Left kidney (tissue), 2 donors: ENCODE results near the gene PRMT2. TPM values are rescaled to one million over a fixed set of nuclear protein-coding genes. Genes with fewer than 3 reads are reported as not detected.
"Not testable (repeated sequence)": the region's sequence is repeated elsewhere in the genome, so short reads cannot be mapped to it uniquely, and the experiment has no call there.

Experiments used
- DNase-seq: peaks from one replicate; pipeline ENCODE4 v3.0.0-alpha.2; 2013
- polyA plus RNA-seq: library from polyadenylated mRNA; unstranded; fragments of 120-200 nt; gene quantifications from one replicate; pipeline ENCODE4 v1.2.1, GENCODE V29; 2013; ENCODE audit not compliant: insufficient read length

The PRMT2 gene
- polyA plus RNA-seq, 1 donor: 119 TPM

DNA sequence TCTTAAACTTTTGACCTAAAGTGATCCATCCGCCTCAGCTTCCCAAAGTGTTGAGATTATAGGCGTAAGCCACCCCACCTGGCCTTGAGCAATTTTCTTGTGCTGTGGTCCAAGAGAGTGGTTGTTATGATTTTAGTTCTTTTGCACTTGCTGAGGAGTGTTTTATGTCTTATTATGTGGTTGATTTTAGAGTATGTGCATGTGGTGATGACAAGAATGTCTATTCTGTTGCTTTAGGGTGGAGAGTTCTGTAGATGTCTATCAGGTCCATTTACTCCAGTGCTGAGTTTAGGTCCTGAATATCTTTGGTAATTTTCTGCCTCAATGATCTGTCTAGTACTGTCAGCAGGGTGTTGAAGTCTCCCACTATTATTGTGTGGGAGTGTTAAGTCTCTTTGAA is 19.4 kb upstream of the PRMT2 start:
- no peak for DNase-seq

DNA sequence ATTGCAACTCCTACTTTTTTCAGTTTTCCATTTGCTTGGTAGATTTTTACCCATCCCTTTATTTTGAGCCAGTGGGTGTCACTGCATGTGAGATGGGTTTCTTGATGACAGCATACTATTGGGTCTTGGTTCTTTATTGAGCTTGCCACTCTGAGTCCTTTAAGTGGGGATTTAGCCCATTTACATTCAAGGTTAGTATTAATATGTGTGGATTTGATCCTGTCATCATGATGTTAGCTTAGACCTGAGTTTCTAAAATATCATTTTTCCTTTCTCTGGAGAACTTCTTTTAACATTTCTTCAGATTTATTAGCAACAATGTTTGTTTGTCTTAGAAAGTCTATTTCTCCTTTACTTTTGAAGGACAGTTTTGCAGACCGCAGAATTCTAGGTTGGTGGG is 18.8 kb upstream of the PRMT2 start:
- no peak for DNase-seq

DNA sequence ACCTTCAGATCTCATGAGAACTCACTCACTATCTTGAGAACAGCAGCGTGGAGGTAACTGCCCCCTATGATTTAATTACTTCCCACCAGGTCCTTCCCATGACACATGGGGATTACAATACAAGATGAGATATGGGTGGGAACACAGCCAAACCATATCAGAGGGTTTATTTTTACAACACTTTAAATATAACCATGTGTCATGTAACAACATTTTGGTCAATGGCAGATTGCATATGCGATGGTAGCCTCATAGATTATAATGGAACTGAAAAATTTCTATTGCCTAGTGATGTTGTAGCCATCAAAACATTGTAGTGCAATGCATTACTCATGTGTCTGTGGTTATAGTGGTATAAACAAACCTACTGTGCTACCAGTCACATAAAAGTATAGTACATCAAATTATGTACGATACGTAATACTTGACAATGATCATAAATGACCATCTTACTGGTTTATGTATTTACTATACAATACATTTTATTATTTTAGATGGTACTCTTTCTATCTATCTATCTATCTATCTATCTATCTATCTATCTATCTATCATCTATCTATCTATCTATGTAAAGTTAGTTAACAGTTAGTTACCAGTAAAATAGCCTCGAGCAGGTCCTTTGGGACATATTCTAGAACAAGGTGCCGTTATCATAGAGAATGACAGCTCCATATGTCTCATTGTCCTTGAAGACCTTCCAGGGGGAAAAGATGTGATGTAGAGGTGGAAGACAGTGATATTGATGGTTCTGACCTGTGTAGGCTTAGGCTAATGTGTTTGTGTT is 18.0 kb upstream of the PRMT2 start:
- no peak for DNase-seq

GRCh38 chr21:46618738-46619379 is 16.6 kb upstream of the PRMT2 start:
- DNase-seq: no peak

DNA sequence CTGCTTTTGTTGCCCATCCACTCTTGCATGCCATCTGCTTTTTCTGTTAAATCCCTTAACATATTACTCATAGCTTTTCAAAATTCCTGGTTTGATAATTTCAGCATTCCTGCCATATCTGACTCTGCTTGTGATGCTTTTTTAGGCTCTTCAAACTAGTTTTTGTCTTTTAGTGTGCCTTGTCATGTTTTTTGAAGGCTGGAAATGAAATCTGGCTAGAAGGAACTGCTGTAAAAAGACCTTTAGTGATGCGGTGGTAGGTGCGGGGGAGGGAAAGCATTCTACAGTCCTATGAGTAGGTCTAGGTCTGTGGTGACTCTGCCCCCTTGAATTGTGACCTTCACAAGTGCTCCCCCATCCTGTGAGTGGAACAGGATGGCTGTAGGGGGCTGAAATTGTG is 15.6 kb upstream of the PRMT2 start:
- DNase-seq: no peak

DNA sequence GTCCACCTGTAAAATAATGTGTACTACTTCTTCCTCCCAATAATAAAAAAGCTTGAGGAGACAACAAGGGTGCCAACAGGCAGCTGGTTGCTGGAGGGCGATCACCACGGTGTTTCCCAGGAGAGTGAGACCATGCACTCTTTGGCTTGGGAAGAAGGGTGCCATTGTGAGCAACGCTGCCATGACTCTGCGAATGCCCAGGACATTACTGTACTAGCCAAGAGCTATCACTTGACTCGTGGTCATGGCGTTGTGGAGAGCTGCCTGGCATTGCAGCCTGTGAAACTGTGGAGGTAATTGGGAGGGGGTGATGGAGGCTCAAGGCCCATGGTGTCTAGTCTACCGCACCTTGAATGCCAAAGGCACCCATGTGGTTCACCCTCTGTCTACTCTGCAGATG is 14.6 kb upstream of the PRMT2 start:
- no peak for DNase-seq

GRCh38 chr21:46621457-46622182 is 13.9 kb upstream of the PRMT2 start:
- no peak for DNase-seq

DNA sequence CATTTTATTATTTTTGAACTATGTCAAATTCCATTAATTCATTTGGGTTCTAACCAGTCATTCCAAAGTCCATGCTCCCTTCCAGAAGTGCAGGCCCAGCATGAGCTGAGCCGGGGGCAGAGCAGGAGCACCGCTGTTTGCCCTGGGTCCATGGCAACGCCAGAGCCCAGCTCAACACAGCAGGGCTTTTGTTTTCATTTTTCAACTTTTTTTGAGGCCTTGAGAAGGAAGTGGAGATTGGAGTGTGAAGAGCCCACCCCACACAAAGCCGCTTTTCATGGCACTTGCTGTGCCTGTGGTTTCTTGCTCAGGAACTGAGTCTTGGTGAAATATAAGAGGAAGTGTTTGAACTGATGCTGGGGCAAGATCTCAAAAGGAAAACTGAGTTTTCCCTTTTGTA is 13.2 kb upstream of the PRMT2 start:
- DNase-seq: no peak

DNA sequence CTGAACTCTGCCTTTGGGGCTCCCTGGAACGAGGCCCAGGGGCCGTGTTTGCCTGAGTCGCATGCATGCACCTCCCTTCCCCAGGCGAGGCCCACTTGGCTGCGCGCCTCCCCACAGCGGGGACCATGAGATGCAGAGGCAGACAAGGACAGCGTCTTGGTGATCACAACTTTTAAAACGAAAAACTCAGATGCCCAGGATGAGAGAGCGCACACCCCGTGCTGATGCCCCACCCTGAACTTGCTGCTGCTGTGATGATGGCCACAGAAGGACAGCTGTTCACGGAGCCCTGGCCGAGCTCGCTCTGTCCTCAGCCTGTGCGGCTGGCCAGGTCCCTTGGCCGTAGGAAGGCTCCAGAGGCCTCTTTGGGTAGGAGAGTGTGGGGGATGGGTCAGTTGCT is 11.4 kb upstream of the PRMT2 start:
- no peak for DNase-seq

DNA sequence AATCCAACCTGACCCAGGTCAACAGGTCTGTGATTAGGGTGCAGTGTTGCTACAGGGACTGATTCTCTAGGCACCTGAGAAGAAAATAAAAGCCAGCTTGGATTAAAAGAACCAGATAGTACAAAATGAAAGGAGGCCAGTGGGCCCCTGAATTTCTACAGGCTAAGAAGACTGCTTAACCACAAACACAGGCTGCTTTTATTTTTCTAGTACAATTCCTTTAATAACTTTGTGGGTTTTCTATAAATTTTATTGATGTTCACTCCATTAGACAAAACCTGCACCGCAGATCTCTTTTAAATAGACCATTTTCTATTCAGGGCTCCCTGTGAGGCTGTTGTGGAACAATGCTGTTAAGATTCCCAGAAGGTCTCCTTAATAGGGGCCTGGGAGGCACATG is 9.7 kb upstream of the PRMT2 start:
- DNase-seq: no peak

GRCh38 chr21:46626536-46626935 is 8.9 kb upstream of the PRMT2 start:
- no peak for DNase-seq

DNA sequence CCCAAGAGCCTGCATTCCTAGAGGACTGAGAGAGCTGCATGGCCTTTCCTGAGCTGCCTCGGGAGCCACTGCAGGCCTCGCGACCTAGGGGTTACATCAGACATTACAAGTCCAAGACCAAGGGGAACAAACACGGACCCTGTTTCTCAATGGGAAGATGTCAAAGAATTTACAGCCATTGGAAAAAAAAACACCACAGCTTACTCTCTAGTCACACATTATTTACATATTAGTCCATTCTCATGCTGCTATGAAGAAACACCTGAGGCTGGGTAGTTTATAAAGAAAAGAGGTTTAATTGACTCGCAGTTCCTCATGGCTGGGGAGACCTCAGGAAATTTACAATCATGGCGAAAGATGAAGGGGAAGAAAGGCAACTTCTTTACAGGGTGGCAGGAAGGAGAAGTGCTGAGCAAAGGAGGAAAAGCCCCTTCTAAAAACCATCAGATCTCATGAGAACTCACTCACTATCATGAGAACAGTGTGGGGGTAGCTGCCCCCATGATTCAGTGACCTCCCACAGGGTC is 8.4 kb upstream of the PRMT2 start:
- no peak for DNase-seq

- DNase-seq: no peak
Measured at GRCh38 chr21:46627726-46628125, 7.7 kb upstream of the PRMT2 start.

GRCh38 chr21:46628868-46629267 is 6.6 kb upstream of the PRMT2 start:
- no peak for DNase-seq

- DNase-seq: not testable (repeated sequence)
Measured at GRCh38 chr21:46630915-46631314, 4.6 kb upstream of the PRMT2 start.

DNA sequence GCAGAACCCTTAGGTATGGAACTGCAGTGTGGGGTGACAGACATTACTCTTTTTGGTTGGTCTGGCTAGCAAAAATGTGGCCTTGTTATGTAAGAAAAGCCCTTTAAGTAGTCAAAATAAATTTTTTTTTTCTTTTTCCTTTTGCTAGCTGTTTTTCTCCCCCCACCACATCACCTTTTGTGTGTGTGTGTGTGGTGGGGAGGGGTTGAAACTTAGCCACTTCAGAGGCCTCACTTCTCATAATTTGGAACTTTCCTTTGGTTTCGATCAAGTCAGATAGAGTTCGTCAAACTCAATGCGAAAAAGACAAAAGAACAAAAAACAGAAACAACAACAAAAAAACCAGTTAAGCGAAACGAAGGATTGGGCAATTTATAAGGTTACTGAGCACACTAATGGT is 1.9 kb upstream of the PRMT2 start:
- no peak for DNase-seq

DNA sequence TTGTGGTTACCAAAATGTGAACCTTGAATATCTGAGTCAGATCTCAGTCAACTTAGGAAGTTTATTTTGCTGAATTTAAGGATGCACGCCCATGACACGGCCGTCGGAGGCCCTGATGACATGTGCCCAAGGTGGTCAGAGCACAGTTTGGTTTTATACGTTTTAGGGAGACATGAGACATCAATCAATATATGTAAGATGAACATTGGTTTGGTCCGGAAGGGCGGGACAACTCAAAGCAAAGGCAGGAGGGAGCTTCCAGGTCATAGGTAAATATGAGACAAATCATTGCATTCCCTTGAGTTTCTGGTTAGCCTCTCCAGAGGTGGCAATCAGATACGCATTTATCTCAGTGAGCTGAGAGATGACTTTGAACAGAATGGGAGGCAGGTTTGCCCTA is 1.0 kb upstream of the PRMT2 start:
- no peak for DNase-seq

- peak; percentile 93 for DNase-seq
Measured at GRCh38 chr21:46634966-46635323, 529 bp upstream of the PRMT2 start.

- DNase-seq: no peak
Measured at GRCh38 chr21:46636181-46636512, 673 bp downstream of the PRMT2 start.

GRCh38 chr21:46636550-46637285 is 1.2 kb downstream of the PRMT2 start:
- DNase-seq: no peak

- DNase-seq: no peak
Measured at GRCh38 chr21:46637952-46638746, 2.7 kb downstream of the PRMT2 start.
